WTC11 (cell line): ENCODE results near the gene AADAC. TPM values are rescaled to one million over a fixed set of nuclear protein-coding genes. Genes with fewer than 3 reads are reported as not detected.

Experiments
- ATAC-seq: fragments of 200-7000 bp; cut with Tn5 transposase; 2 replicates; pipeline ENCODE4 v1.10.0; 2021; ENCODE audit warnings: mild to moderate bottlenecking, moderate library complexity
- CTCF ChIA-PET: fragments of 300-600 bp; sonication (Branson Sonifier 250); formaldehyde crosslinking; loops from one replicate; lab custom pipeline; 2021; ENCODE audit warnings: antibody characterized with exemption; lab: Charles Lee
- POLR2A ChIA-PET: fragments of 350-600 bp; sonication (Branson Sonifier 250); formaldehyde crosslinking; loops from one replicate; lab custom pipeline; 2021; ENCODE audit warnings: antibody characterized with exemption; lab: Charles Lee
- DNase-seq: peaks from one replicate; pipeline ENCODE4 v3.0.0; 2021; ENCODE audit warnings: low spot score
- H3K27ac Mint-ChIP-seq: 2 replicates; pipeline ENCODE4 v1.8.0; 2021; ENCODE audit warnings: mixed read lengths
- H3K27me3 Mint-ChIP-seq: 2 replicates; pipeline ENCODE4 v1.8.0; 2021; ENCODE audit warnings: low read depth, mild to moderate bottlenecking, moderate library complexity, mixed read lengths
- H3K36me3 Mint-ChIP-seq: 2 replicates; pipeline ENCODE4 v1.8.0; 2021; ENCODE audit warnings: mixed read lengths
- H3K4me1 Mint-ChIP-seq: 2 replicates; pipeline ENCODE4 v1.8.0; 2022; ENCODE audit warnings: mixed read lengths
- H3K4me3 Mint-ChIP-seq: 2 replicates; pipeline ENCODE4 v1.8.0; 2021; ENCODE audit warnings: mild to moderate bottlenecking, moderate library complexity, mixed read lengths
- H3K9me3 Mint-ChIP-seq: 2 replicates; pipeline ENCODE4 v1.8.0; 2021; ENCODE audit warnings: mixed read lengths
- ATF1 ChIP-seq: sonication (generic); formaldehyde crosslinking; IDR thresholded peaks from 2 replicates; pipeline ENCODE4 v1.8.1; 2023; ENCODE audit warnings: mild to moderate bottlenecking, moderate library complexity, missing genetic modification reagents
- KAT7 ChIP-seq: sonication (generic); formaldehyde crosslinking; IDR thresholded peaks from 2 replicates; pipeline ENCODE4 v1.8.1; 2023; ENCODE audit warnings: missing genetic modification reagents, mild to moderate bottlenecking, borderline replicate concordance
- NFATC4 ChIP-seq: fragments of 250-450 bp; sonication (Bioruptor Pico); IDR thresholded peaks from 2 replicates; pipeline ENCODE4 v1.9.0; 2021; ENCODE audit warnings: mild to moderate bottlenecking
- NFE2L1 ChIP-seq: sonication (generic); formaldehyde crosslinking; IDR thresholded peaks from 2 replicates; pipeline ENCODE4 v1.8.1; 2023; ENCODE audit warnings: missing genetic modification reagents
- NR2C2 ChIP-seq: sonication (generic); formaldehyde crosslinking; IDR thresholded peaks from 2 replicates; pipeline ENCODE4 v1.8.0; 2022; ENCODE audit warnings: mild to moderate bottlenecking, missing genetic modification reagents
- RORB ChIP-seq: fragments of 250-450 bp; sonication (Bioruptor Pico); IDR thresholded peaks from 2 replicates; pipeline ENCODE4 v1.9.0; 2021; ENCODE audit warnings: mild to moderate bottlenecking
- TP53 ChIP-seq: sonication (generic); formaldehyde crosslinking; IDR thresholded peaks from 2 replicates; pipeline ENCODE4 v1.8.1; 2023; ENCODE audit warnings: mild to moderate bottlenecking, missing genetic modification reagents
- ZNF263 ChIP-seq: sonication (generic); formaldehyde crosslinking; IDR thresholded peaks from 2 replicates; pipeline ENCODE4 v1.8.1; 2022; ENCODE audit warnings: low read depth, mild to moderate bottlenecking, moderate library complexity, missing genetic modification reagents
- ZNF423 ChIP-seq: fragments of 250-450 bp; sonication (Bioruptor Pico); IDR thresholded peaks from 2 replicates; pipeline ENCODE4 v2.1.2; 2022; ENCODE audit warnings: mild to moderate bottlenecking, moderate library complexity
- total RNA-seq: library from RNA; stranded (reverse); gene quantifications from 3 replicates; pipeline ENCODE4 v1.2.3, GENCODE V29; 2021
- TF ChIP-seq, protein P1 (sequence below): sonication (generic); formaldehyde crosslinking; IDR thresholded peaks from 2 replicates; pipeline ENCODE4 v1.8.0; 2023; ENCODE audit warnings: missing genetic modification reagents
- TF ChIP-seq, protein P2 (sequence below): sonication (generic); formaldehyde crosslinking; IDR thresholded peaks from 2 replicates; pipeline ENCODE4 v1.8.1; 2023; ENCODE audit warnings: mild to moderate bottlenecking, missing genetic modification reagents, moderate library complexity
- TF ChIP-seq, protein P3 (sequence below): fragments of 250-450 bp; sonication (Bioruptor Pico); IDR thresholded peaks from 2 replicates; pipeline ENCODE4 v1.9.0; 2021; ENCODE audit warnings: mild to moderate bottlenecking
- TF ChIP-seq, protein P4 (sequence below): sonication (generic); formaldehyde crosslinking; IDR thresholded peaks from 2 replicates; pipeline ENCODE4 v1.8.0; 2022; ENCODE audit warnings: mild to moderate bottlenecking, missing genetic modification reagents
- TF ChIP-seq, protein P5 (sequence below): fragments of 250-450 bp; sonication (Bioruptor Pico); IDR thresholded peaks from 2 replicates; pipeline ENCODE4 v1.9.0; 2021; ENCODE audit warnings: mild to moderate bottlenecking
- TF ChIP-seq, protein P6 (sequence below): sonication (generic); formaldehyde crosslinking; IDR thresholded peaks from 2 replicates; pipeline ENCODE4 v1.8.0; 2023; ENCODE audit warnings: missing genetic modification reagents, mild to moderate bottlenecking, borderline replicate concordance
- TF ChIP-seq, protein P7 (sequence below): sonication (generic); formaldehyde crosslinking; IDR thresholded peaks from 2 replicates; pipeline ENCODE4 v1.8.1; 2023; ENCODE audit warnings: mild to moderate bottlenecking, moderate library complexity, missing genetic modification reagents
- TF ChIP-seq, protein P8 (sequence below): sonication (generic); formaldehyde crosslinking; IDR thresholded peaks from 2 replicates; pipeline ENCODE4 v1.8.1; 2023; ENCODE audit warnings: mild to moderate bottlenecking, missing genetic modification reagents, borderline replicate concordance

AADAC gene
- total RNA-seq, 1 experiment from 2014 or later = 0.11 TPM

DNA sequence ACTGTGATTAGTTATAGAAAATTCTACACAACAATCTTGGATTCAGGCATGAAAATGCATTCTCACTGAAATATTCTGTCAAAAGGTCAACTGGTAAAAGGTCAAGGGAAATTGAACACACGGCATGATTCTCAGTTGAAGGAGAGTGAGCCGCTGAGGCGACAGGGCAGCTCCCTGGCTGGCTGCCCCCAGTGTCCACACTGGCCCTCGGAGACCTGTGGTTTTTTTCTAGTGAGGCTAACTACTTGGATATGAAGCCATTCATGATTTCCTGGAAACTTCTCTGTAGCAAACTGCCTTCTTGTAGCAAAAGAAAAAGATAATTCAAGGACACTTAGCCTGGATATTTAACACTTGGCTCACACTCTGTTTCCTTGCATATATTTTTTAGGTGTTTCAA lies 43.0 kb upstream of the AADAC start:
- TF ChIP-seq, protein P1, sequence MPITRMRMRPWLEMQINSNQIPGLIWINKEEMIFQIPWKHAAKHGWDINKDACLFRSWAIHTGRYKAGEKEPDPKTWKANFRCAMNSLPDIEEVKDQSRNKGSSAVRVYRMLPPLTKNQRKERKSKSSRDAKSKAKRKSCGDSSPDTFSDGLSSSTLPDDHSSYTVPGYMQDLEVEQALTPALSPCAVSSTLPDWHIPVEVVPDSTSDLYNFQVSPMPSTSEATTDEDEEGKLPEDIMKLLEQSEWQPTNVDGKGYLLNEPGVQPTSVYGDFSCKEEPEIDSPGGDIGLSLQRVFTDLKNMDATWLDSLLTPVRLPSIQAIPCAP (CRISPR knock-in tag) = no peak
- TF ChIP-seq, protein P2, sequence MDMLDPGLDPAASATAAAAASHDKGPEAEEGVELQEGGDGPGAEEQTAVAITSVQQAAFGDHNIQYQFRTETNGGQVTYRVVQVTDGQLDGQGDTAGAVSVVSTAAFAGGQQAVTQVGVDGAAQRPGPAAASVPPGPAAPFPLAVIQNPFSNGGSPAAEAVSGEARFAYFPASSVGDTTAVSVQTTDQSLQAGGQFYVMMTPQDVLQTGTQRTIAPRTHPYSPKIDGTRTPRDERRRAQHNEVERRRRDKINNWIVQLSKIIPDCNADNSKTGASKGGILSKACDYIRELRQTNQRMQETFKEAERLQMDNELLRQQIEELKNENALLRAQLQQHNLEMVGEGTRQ = no peak
- no peak for TF ChIP-seq TP53 (CRISPR knock-in tag)
- TF ChIP-seq NFE2L1 (CRISPR knock-in tag) = no peak
- no peak for TF ChIP-seq KAT7
- TF ChIP-seq, protein P3, sequence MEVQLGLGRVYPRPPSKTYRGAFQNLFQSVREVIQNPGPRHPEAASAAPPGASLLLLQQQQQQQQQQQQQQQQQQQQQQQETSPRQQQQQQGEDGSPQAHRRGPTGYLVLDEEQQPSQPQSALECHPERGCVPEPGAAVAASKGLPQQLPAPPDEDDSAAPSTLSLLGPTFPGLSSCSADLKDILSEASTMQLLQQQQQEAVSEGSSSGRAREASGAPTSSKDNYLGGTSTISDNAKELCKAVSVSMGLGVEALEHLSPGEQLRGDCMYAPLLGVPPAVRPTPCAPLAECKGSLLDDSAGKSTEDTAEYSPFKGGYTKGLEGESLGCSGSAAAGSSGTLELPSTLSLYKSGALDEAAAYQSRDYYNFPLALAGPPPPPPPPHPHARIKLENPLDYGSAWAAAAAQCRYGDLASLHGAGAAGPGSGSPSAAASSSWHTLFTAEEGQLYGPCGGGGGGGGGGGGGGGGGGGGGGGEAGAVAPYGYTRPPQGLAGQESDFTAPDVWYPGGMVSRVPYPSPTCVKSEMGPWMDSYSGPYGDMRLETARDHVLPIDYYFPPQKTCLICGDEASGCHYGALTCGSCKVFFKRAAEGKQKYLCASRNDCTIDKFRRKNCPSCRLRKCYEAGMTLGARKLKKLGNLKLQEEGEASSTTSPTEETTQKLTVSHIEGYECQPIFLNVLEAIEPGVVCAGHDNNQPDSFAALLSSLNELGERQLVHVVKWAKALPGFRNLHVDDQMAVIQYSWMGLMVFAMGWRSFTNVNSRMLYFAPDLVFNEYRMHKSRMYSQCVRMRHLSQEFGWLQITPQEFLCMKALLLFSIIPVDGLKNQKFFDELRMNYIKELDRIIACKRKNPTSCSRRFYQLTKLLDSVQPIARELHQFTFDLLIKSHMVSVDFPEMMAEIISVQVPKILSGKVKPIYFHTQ = no peak
- TF ChIP-seq, protein P4, sequence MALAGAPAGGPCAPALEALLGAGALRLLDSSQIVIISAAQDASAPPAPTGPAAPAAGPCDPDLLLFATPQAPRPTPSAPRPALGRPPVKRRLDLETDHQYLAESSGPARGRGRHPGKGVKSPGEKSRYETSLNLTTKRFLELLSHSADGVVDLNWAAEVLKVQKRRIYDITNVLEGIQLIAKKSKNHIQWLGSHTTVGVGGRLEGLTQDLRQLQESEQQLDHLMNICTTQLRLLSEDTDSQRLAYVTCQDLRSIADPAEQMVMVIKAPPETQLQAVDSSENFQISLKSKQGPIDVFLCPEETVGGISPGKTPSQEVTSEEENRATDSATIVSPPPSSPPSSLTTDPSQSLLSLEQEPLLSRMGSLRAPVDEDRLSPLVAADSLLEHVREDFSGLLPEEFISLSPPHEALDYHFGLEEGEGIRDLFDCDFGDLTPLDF (CRISPR knock-in tag) = no peak
- TF ChIP-seq, protein P5, sequence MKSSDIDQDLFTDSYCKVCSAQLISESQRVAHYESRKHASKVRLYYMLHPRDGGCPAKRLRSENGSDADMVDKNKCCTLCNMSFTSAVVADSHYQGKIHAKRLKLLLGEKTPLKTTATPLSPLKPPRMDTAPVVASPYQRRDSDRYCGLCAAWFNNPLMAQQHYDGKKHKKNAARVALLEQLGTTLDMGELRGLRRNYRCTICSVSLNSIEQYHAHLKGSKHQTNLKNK (CRISPR knock-in tag) = no peak
- TF ChIP-seq, protein P6, sequence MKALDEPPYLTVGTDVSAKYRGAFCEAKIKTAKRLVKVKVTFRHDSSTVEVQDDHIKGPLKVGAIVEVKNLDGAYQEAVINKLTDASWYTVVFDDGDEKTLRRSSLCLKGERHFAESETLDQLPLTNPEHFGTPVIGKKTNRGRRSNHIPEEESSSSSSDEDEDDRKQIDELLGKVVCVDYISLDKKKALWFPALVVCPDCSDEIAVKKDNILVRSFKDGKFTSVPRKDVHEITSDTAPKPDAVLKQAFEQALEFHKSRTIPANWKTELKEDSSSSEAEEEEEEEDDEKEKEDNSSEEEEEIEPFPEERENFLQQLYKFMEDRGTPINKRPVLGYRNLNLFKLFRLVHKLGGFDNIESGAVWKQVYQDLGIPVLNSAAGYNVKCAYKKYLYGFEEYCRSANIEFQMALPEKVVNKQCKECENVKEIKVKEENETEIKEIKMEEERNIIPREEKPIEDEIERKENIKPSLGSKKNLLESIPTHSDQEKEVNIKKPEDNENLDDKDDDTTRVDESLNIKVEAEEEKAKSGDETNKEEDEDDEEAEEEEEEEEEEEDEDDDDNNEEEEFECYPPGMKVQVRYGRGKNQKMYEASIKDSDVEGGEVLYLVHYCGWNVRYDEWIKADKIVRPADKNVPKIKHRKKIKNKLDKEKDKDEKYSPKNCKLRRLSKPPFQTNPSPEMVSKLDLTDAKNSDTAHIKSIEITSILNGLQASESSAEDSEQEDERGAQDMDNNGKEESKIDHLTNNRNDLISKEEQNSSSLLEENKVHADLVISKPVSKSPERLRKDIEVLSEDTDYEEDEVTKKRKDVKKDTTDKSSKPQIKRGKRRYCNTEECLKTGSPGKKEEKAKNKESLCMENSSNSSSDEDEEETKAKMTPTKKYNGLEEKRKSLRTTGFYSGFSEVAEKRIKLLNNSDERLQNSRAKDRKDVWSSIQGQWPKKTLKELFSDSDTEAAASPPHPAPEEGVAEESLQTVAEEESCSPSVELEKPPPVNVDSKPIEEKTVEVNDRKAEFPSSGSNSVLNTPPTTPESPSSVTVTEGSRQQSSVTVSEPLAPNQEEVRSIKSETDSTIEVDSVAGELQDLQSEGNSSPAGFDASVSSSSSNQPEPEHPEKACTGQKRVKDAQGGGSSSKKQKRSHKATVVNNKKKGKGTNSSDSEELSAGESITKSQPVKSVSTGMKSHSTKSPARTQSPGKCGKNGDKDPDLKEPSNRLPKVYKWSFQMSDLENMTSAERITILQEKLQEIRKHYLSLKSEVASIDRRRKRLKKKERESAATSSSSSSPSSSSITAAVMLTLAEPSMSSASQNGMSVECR (CRISPR knock-in tag) = no peak
- no peak for TF ChIP-seq ZNF423 (CRISPR knock-in tag)
- no peak for TF ChIP-seq NR2C2 (CRISPR knock-in tag)
- TF ChIP-seq, protein P7, sequence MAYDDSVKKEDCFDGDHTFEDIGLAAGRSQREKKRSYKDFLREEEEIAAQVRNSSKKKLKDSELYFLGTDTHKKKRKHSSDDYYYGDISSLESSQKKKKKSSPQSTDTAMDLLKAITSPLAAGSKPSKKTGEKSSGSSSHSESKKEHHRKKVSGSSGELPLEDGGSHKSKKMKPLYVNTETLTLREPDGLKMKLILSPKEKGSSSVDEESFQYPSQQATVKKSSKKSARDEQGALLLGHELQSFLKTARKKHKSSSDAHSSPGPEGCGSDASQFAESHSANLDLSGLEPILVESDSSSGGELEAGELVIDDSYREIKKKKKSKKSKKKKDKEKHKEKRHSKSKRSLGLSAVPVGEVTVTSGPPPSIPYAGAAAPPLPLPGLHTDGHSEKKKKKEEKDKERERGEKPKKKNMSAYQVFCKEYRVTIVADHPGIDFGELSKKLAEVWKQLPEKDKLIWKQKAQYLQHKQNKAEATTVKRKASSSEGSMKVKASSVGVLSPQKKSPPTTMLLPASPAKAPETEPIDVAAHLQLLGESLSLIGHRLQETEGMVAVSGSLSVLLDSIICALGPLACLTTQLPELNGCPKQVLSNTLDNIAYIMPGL (CRISPR knock-in tag) = no peak
- ATAC-seq = no peak
- Mint-ChIP-seq H3K9me3 (no peaks in the 10 kb centered on the region), H3K4me1 (no peaks in the 10 kb centered on the region), H3K27ac (no peak overlapping the region), H3K36me3 (no peaks in the 10 kb centered on the region), H3K27me3 (no peaks in the 10 kb centered on the region), H3K4me3 (no peak overlapping the region)
- DNase-seq = no peak
- ChIA-PET POLR2A (no interaction called here), CTCF (no interaction called here)

DNA sequence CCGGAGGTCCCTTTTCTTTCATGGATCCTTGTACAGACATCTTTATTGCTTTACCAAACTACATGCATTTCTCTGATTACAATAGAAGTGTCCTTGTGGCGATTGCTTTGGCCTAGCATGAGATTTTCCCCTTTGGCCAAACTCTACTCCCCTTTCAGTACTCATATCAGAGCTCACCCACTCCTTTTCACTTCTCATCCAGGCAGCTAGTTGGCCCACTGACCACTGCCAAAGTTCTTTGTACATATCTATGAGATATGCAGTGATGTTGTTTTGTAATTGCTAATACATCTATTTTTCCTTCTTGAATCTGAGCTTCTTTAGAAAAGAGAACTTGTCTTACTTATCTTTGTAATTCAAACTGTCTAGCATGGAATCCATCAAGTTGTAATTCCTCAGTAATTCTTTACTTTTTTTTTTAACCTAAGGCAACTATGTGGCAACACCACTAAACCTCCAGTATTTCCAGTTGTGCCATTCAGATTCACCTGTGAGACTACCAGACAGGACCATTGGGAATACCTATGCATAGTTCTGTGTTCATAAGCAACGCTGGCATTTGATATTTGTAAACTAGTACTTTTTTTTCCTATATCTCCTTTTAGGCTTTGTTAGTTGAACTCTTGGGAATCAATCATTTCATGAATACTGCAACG lies 41.0 kb upstream of the AADAC start:
- Mint-ChIP-seq H3K36me3 (no peaks in the 10 kb centered on the region), H3K27ac (no peak overlapping the region), H3K4me3 (no peak overlapping the region), H3K4me1 (no peaks in the 10 kb centered on the region), H3K27me3 (no peaks in the 10 kb centered on the region), H3K9me3 (no peaks in the 10 kb centered on the region)
- CTCF ChIA-PET = no interaction called here
- ATAC-seq (no peak), DNase-seq (no peak)
- POLR2A ChIA-PET = no interaction called here
- no peak for TF ChIP-seq ATF1 (CRISPR knock-in tag)
- TF ChIP-seq ZNF263 (CRISPR knock-in tag) = no peak
- TF ChIP-seq NFATC4 (CRISPR knock-in tag) = no peak
- TF ChIP-seq RORB (CRISPR knock-in tag) = no peak
- TF ChIP-seq, protein P8, sequence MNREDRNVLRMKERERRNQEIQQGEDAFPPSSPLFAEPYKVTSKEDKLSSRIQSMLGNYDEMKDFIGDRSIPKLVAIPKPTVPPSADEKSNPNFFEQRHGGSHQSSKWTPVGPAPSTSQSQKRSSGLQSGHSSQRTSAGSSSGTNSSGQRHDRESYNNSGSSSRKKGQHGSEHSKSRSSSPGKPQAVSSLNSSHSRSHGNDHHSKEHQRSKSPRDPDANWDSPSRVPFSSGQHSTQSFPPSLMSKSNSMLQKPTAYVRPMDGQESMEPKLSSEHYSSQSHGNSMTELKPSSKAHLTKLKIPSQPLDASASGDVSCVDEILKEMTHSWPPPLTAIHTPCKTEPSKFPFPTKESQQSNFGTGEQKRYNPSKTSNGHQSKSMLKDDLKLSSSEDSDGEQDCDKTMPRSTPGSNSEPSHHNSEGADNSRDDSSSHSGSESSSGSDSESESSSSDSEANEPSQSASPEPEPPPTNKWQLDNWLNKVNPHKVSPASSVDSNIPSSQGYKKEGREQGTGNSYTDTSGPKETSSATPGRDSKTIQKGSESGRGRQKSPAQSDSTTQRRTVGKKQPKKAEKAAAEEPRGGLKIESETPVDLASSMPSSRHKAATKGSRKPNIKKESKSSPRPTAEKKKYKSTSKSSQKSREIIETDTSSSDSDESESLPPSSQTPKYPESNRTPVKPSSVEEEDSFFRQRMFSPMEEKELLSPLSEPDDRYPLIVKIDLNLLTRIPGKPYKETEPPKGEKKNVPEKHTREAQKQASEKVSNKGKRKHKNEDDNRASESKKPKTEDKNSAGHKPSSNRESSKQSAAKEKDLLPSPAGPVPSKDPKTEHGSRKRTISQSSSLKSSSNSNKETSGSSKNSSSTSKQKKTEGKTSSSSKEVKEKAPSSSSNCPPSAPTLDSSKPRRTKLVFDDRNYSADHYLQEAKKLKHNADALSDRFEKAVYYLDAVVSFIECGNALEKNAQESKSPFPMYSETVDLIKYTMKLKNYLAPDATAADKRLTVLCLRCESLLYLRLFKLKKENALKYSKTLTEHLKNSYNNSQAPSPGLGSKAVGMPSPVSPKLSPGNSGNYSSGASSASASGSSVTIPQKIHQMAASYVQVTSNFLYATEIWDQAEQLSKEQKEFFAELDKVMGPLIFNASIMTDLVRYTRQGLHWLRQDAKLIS = no peak
